HG02852 (cell line): Measurements from ENCODE around the gene DNAH14.
"Not testable (repeated sequence)": the region's sequence is repeated elsewhere in the genome, so short reads cannot be mapped to it uniquely, and the experiment has no call there.

ENCODE experiments used
- ATAC-seq: cut with Tn5 transposase; IDR thresholded peaks from one replicate; pipeline ENCODE4 v1.9.1; 2021; ENCODE audit warnings: mild to moderate bottlenecking, moderate library complexity; ENCODE audit not compliant: unreplicated experiment

DNAH14 gene

GRCh38 chr1:224920930-224921329 lies 8.5 kb upstream of the DNAH14 start:
- ATAC-seq = no peak

- no peak for ATAC-seq
Measured at GRCh38 chr1:224921354-224921753, 8.1 kb upstream of the DNAH14 start.

- no peak for ATAC-seq
Measured at GRCh38 chr1:224922404-224923164, 6.9 kb upstream of the DNAH14 start.

- no peak for ATAC-seq
Measured at GRCh38 chr1:224923726-224924125, 5.7 kb upstream of the DNAH14 start.

GRCh38 chr1:224927631-224928030 lies 1.8 kb upstream of the DNAH14 start:
- not testable (repeated sequence) for ATAC-seq

GRCh38 chr1:224928906-224929305 lies 569 bp upstream of the DNAH14 start:
- ATAC-seq = no peak

GRCh38 chr1:224931605-224932004 lies 2.1 kb downstream of the DNAH14 start:
- no peak for ATAC-seq

- no peak for ATAC-seq
Measured at GRCh38 chr1:224932607-224933249, 3.3 kb downstream of the DNAH14 start.

- ATAC-seq = no peak
Measured at GRCh38 chr1:224933584-224933983, 4.1 kb downstream of the DNAH14 start.

GRCh38 chr1:224938652-224939051 lies 9.2 kb downstream of the DNAH14 start:
- ATAC-seq = no peak

- ATAC-seq = no peak
Measured at GRCh38 chr1:224939844-224940425, 10.5 kb downstream of the DNAH14 start.

- ATAC-seq = not testable (repeated sequence)
Measured at GRCh38 chr1:224940735-224941134, 11.3 kb downstream of the DNAH14 start.

- not testable (repeated sequence) for ATAC-seq
Measured at GRCh38 chr1:224945651-224946348, 16.3 kb downstream of the DNAH14 start.

- not testable (repeated sequence) for ATAC-seq
Measured at GRCh38 chr1:224946349-224946691, 16.8 kb downstream of the DNAH14 start.

- no peak for ATAC-seq
Measured at GRCh38 chr1:224957696-224958095, 28.2 kb downstream of the DNAH14 start.

GRCh38 chr1:224958490-224958889 lies 29.0 kb downstream of the DNAH14 start:
- no peak for ATAC-seq

GRCh38 chr1:224959115-224959514 lies 29.6 kb downstream of the DNAH14 start:
- ATAC-seq = no peak

- no peak for ATAC-seq
Measured at GRCh38 chr1:224959656-224960055, 30.2 kb downstream of the DNAH14 start.

GRCh38 chr1:224980181-224980580 lies 50.7 kb downstream of the DNAH14 start:
- no peak for ATAC-seq

GRCh38 chr1:224981922-224982354 lies 52.5 kb downstream of the DNAH14 start:
- not testable (repeated sequence) for ATAC-seq

- no peak for ATAC-seq
Measured at GRCh38 chr1:224988042-224988441, 58.6 kb downstream of the DNAH14 start.
